Heart right ventricle (tissue), 16 donors: ENCODE data around the gene TRIP13. TPM values are rescaled to one million over a fixed set of nuclear protein-coding genes. Genes with fewer than 3 reads are reported as not detected.

Experiments
- ATAC-seq, 8 donors: fragments of 200-7000 bp; cut with Tn5 transposase; one replicate each; pipeline ENCODE4 v1.9.1; 2020; ENCODE audit warnings: mild to moderate bottlenecking in 8 of 8, moderate library complexity in 8 of 8, moderate number of reproducible peaks in 1 of 8
- DNase-seq, 2 donors: peaks; one replicate each; pipeline ENCODE4 v3.0.0-alpha.2; 2020
- H3K27ac ChIP-seq, 10 donors: fragments of 200-600 bp; sonication (generic) in 2 of 10; one replicate each; pipeline versions ENCODE4 v1.5.0 to v1.8.0; 2020 to 2022; ENCODE audit warnings: mild to moderate bottlenecking in 3 of 10
- H3K27me3 ChIP-seq, 7 donors: fragments of 200-600 bp; one replicate each; pipeline ENCODE4 v1.8.0; 2021 to 2022; ENCODE audit warnings: mild to moderate bottlenecking in 2 of 7
- H3K36me3 ChIP-seq, 9 donors: fragments of 200-600 bp; sonication (generic) in 1 of 9; one replicate each; pipeline versions ENCODE4 v1.5.0 to v1.8.0; 2020 to 2022; ENCODE audit warnings: mild to moderate bottlenecking in 2 of 9
- H3K4me1 ChIP-seq, 9 donors: fragments of 200-600 bp; sonication (generic) in 1 of 9; one replicate each; pipeline versions ENCODE4 v1.5.0 to v1.8.0; 2020 to 2022; ENCODE audit warnings: mild to moderate bottlenecking in 4 of 9
- H3K4me3 ChIP-seq, 10 donors: fragments of 200-600 bp; sonication (generic) in 2 of 10; one replicate each; pipeline versions ENCODE4 v1.5.0 to v1.8.0; 2020 to 2022; ENCODE audit warnings: mild to moderate bottlenecking in 7 of 10, moderate library complexity in 2 of 10
- H3K9me3 ChIP-seq, 11 donors: fragments of 200-600 bp in 10 of 11; sonication (generic) in 2 of 11; one replicate each; pipeline versions ENCODE4 v1.5.0 to v1.8.0; 2013 to 2022; ENCODE audit warnings: mild to moderate bottlenecking in 2 of 11, control low read depth in 1 of 11, moderate library complexity in 1 of 11
- WGBS, 2 donors: extraction: QIAGEN DNeasy Blood & Tissue Kit; methylation state at CpG; one replicate each; pipeline ENCODE4 v1.1.7; 2013; ENCODE audit warnings: inconsistent platforms in 1 of 2; 5-methylcytosine and 5-hydroxymethylcytosine counted together
- intact Hi-C, 10 donors: fragments of 100-400 bp; cut with DNase I; formaldehyde crosslinking; loops; one replicate each; pipeline versions ENCODE4 v1.11.1 to v1.14.2; 2022
- polyA plus RNA-seq, 2 donors: library from polyadenylated mRNA; stranded (reverse); fragments of 200-250 nt; gene quantifications; one replicate each; pipeline ENCODE4 v1.2.3, GENCODE V29; 2013
- total RNA-seq, 10 donors: library from RNA; stranded (reverse); fragmentation: NEBNext Ultra II Directional in 3 of 10; extraction: Animal tissue kit (Norgen Biotek cat#: 25700) in 3 of 10; gene quantifications; one replicate each; pipeline versions ENCODE4 v1.2.1 to v1.2.4, GENCODE V29; 2021 to 2023
- TF ChIP-seq, protein P1 (sequence below), 9 donors: fragments of 200-600 bp; sonication (generic) in 2 of 9; IDR thresholded peaks; one replicate each; pipeline versions ENCODE4 v1.5.0 to v1.8.0; 2021 to 2022; ENCODE audit warnings: antibody characterized with exemption in 9 of 9, mild to moderate bottlenecking in 5 of 9, moderate library complexity in 1 of 9
- donor health status: Arrhythmogenic right ventricular cardiomyopathy.
- donor health status: ischemic (EF 13 %, LVEDD 7.1; RV severe dilation, severe dysfunction).
- donor health status: healthy with polysubstance abuse.
- donor health status: DM: no; HTN: yes; CAD: no.
- donor health status: DM: no; HTN: no; CAD: no.
- donor health status: ischemic (EF 25% LVEDD 6.9; RV normal size, moderate dysfunction).
- donor health status: ischemic (EF 25% LVEDD 5.7; RV mildly dilated, moderate dysfunction).
- donor health status: healthy.
- donor health status: DM: yes; HTN: yes; CAD: no.
- donor health status: Ischemic cardiomyopathy.
- donor health status: ischemic (EF 35%, LVEDD 5.7; RV mildly dilated, moderate dysfunction).
- donor health status: nonischemic (EF 11% LVEDD 7.7; RV severe dilation, severe dysfunction).
- donor health status: DM: yes; HTN: yes; CAD: no.
- donor health status: PGD.
- donor health status: ischemic (EF 29% LVEDD 5.4; RV normal size, mild dysfunction).
- donor health status: nonischemic (EF 23%, LVEDD 6.1; RV moderate dilation, normal function).

The TRIP13 gene
- total and polyA plus RNA-seq, 12 donors = 0.22 to 2.8 (median 0.86) TPM; not detected in 1

GRCh38 chr5:943918-944620 lies 51.4 kb downstream of the TRIP13 start:
- H3K4me3 ChIP-seq = no peak overlapping the region
- no peaks in the 10 kb centered on the region for H3K36me3 ChIP-seq
- H3K27me3 ChIP-seq = peaks cover 4 to 58% (median 43%) of the 10 kb centered on the region in 7 donors
- ATAC-seq (no peak), DNase-seq (no peak)
- TF ChIP-seq, protein P1, sequence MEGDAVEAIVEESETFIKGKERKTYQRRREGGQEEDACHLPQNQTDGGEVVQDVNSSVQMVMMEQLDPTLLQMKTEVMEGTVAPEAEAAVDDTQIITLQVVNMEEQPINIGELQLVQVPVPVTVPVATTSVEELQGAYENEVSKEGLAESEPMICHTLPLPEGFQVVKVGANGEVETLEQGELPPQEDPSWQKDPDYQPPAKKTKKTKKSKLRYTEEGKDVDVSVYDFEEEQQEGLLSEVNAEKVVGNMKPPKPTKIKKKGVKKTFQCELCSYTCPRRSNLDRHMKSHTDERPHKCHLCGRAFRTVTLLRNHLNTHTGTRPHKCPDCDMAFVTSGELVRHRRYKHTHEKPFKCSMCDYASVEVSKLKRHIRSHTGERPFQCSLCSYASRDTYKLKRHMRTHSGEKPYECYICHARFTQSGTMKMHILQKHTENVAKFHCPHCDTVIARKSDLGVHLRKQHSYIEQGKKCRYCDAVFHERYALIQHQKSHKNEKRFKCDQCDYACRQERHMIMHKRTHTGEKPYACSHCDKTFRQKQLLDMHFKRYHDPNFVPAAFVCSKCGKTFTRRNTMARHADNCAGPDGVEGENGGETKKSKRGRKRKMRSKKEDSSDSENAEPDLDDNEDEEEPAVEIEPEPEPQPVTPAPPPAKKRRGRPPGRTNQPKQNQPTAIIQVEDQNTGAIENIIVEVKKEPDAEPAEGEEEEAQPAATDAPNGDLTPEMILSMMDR (IDR thresholded peaks at IDR 0.05) = no peak
- intact Hi-C loops = no loop called here
- no peaks in the 10 kb centered on the region for H3K9me3 ChIP-seq
- H3K27ac ChIP-seq = no peak overlapping the region
- peaks cover 0 to 14% (median 4%) of the 10 kb centered on the region in 9 donors for H3K4me1 ChIP-seq
- 65 to 68% methylated on average over 7 of the region's 7 CpGs for WGBS, 2 donors

DNA sequence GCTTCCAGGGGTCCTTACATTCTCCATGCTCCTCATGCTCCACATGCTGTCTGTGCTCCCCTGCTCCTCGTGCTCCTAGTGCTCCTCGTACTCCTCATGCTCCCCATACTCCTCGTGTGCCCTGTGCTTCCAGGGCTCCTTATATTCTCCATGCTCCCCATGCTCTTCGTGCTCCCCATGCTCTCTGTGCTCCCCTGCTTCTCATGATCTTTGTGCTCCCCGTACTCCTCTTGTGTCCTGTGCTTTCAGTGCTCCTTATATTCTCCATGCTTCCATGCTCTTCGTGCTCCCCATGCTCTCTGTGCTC lies 51.9 kb downstream of the TRIP13 start:
- intact Hi-C loops = no loop called here
- 89 to 91% methylated on average over 6 of the region's 6 CpGs for WGBS, 2 donors
- H3K36me3 ChIP-seq = no peaks in the 10 kb centered on the region
- H3K27me3 ChIP-seq = peaks cover 4 to 61% (median 46%) of the 10 kb centered on the region in 7 donors
- H3K4me3 ChIP-seq = no peak overlapping the region
- H3K27ac ChIP-seq = no peak overlapping the region
- H3K4me1 ChIP-seq = peaks cover 0 to 14% (median 4%) of the 10 kb centered on the region in 9 donors
- TF ChIP-seq, protein P1 (IDR thresholded peaks at IDR 0.05) = no peak
- no peak for DNase-seq
- no peaks in the 10 kb centered on the region for H3K9me3 ChIP-seq
- ATAC-seq = no peak

- no peak overlapping the region for H3K27ac ChIP-seq
- H3K9me3 ChIP-seq = peaks cover 0 to 3% (median 0%) of the 10 kb centered on the region in 11 donors
- H3K27me3 ChIP-seq = peaks cover 4 to 62% (median 52%) of the 10 kb centered on the region in 7 donors
- DNase-seq = no peak
- no peak overlapping the region for H3K4me3 ChIP-seq
- WGBS, 2 donors = 80 to 84% methylated on average over 12 of the region's 12 CpGs
- no peaks in the 10 kb centered on the region for H3K36me3 ChIP-seq
- TF ChIP-seq, protein P1 (IDR thresholded peaks at IDR 0.05) = no peak
- intact Hi-C loops = no loop called here
- H3K4me1 ChIP-seq = peaks cover 0 to 14% (median 4%) of the 10 kb centered on the region in 9 donors
- no peak for ATAC-seq
These were observed 52.5 kb downstream of the TRIP13 start for GRCh38 chr5:944992-945685.

GRCh38 chr5:945691-946551 lies 53.2 kb downstream of the TRIP13 start:
- 35 to 36% methylated on average over 24 of the region's 24 CpGs for WGBS, 2 donors
- ATAC-seq (peak in 2 of 8 donors; percentile 33 to 38), DNase-seq (no peak)
- H3K4me3 ChIP-seq = no peak overlapping the region
- peaks cover 0 to 14% (median 4%) of the 10 kb centered on the region in 9 donors for H3K4me1 ChIP-seq
- intact Hi-C loops = no loop called here
- peaks cover 4 to 61% (median 52%) of the 10 kb centered on the region in 7 donors for H3K27me3 ChIP-seq
- TF ChIP-seq, protein P1 (IDR thresholded peaks at IDR 0.05) = no peak
- H3K27ac ChIP-seq = no peak overlapping the region
- no peaks in the 10 kb centered on the region for H3K36me3 ChIP-seq
- H3K9me3 ChIP-seq = peaks cover 0 to 9% (median 0%) of the 10 kb centered on the region in 11 donors
